Pons (tissue), 1 donor: ENCODE measurements around the gene MAP2K4.
"Not testable (repeated sequence)": the region's sequence is repeated elsewhere in the genome, so short reads cannot be mapped to it uniquely, and the experiment has no call there.

Experiments
- DNase-seq: peaks from one replicate; pipeline ENCODE4 v3.0.0-alpha.2; 2016; ENCODE audit warnings: low spot score

The MAP2K4 gene

DNA sequence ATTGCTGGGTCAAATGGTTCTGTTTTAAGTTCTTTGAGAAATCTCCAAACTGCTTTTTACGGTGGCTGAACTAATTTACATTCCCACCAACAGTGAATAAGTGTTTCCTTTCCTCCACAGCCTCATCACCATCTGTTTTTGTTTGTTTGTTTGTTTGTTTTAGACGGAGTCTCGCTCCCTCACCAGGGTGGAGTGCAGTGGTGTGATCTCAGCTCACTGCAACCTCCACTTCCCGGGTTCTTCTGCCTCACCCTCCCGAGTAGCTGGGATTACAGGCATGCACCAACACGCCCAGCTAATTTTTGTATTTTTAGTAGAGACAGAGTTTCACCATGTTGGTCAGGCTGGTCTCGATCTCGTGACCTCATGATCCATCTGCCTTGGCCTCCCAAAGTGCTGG, 141.5 kb downstream of the MAP2K4 start:
- DNase-seq = not testable (repeated sequence)

DNA sequence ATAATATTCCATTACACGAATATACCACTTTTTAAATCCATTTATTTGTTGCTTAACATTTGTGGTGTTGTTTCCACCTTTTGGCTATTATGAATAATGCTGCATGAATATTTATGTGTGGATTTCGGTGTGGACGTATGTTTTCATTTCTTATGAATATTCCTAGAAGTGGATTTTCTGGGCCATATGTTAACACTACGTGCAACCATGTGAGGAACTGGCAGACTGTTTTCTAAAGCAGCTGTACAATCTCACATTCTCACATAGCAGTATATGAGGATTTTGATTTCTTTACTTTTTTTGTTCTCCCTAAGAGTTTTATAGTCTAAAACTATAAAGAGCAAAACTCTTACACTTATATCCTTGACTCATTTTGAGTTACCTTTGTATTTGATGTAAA, 143.4 kb downstream of the MAP2K4 start:
- no peak for DNase-seq

DNA sequence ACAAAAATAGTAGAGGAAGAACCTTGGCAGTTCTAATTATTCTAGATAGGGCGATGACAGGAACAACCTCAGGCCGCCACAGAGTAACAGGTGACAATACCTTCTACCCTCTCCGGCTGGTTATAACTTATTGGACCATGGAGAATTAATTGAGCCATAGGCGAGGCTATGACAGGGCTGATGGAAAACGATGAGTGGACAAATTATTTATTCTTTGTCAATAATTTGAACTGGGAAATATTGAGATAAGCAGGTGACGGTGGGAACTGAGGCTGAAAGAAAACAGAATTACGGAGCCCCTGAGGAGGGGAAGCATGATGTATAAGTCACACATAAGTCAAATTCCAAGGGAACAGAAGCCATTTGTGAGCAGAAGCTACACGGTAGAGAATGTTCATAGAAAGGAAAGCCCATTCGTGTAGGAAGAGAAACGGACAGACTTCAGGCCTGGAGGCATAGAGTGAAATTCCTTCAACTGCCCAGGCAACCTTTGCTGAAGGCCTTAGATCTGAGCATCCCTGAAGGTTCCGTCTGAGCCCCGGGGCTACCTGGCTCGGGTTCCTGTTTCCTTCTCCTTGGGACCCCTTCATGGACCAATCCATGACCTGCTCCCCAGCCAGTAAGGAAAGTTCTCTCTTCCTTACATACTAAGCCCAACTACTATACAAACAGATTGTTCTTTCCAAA, 158.1 kb downstream of the MAP2K4 start:
- DNase-seq = no peak

DNA sequence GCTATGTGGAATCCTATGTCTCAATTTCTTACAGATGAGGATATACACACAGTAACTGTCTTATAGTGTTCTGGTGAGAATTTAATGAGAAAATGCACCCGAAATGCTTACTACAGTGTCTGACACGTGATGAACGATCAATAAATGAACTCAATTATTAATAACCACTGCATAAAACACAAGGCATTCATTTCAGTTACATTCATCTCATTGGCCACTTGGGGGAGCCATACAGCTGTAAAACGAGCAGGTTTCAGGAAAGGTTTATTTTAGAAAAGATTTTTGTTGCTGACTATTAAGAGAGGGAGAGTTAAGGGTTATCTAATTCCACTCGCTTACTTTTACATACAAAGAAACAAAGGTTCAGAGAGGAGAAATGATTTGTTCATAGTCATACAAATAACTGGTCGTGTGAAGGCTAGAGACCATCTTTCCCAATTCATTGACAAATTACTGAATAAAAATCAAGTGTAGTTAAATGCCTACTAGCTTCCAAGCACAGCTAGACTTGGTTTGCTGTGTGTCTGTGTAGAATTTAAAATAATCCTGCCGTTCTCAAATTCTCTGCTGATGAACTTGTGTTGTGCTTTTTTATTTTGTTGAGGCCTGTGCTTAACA, 160.1 kb downstream of the MAP2K4 start:
- peak; percentile 70 for DNase-seq

DNA sequence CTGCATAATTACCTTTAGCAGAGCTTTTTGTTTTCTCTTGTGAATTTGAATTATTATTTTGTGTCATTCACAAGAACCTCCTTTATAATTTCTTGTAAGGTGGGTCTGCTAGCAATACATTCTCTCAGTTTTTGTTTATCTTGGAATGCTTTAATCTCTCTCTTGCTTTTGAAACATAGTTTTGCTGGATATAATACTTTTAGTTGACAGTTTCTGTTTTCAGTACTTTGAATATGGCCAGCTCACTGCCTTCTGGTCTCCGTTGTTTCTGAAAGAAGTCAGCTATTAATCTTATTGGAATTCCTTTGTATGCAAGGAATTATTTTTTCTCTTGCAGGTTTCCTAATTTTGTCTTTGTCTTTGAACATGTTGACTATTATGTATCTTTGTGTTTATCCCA, 167.0 kb downstream of the MAP2K4 start:
- DNase-seq = no peak

DNA sequence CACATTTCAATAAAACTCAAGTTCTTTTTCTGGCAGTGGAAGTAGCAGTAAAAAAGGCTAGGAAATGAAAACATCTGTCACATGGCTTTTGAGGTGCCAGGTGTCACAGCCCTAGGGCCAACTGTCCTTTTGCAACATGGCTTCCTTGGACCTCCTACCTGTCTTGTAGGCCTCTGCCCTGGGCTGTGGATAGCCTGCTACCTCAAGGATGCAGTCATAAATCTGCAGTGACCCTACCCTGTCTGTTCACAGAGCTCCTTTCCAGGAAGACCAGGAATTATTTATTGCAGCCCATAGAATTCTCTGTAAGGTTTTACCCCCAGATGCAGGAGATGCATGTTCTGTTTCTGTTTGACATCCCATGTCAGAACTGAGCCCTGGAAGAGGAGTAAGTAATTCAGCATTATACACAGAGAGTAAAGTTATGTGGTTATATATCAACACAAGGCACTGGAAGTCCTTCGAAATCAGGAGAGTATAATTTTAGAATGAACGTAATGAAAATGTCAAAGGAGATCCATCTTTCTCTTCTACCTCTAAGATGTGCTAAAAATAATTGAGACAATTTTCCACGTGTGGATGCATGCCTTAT, 172.6 kb downstream of the MAP2K4 start:
- no peak for DNase-seq
